KMS-11 (cell line): ENCODE measurements around the gene IPO8.

ENCODE experiments used
- H2AFZ ChIP-seq: fragments of 200-600 bp; sonication (generic); 2 replicates; pipeline ENCODE4 v1.6.1; 2016; ENCODE audit warnings: antibody characterized with exemption, mixed run types, low read depth
- H3K27ac ChIP-seq: fragments of 200-600 bp; sonication (generic); 2 replicates; pipeline ENCODE4 v1.6.1; 2016; ENCODE audit warnings: mild to moderate bottlenecking, mixed run types
- H3K27me3 ChIP-seq: fragments of 200-600 bp; sonication (generic); 2 replicates; pipeline ENCODE4 v1.6.1; 2017; ENCODE audit warnings: mild to moderate bottlenecking, low read depth, mixed run types, moderate library complexity; ENCODE audit not compliant: insufficient read depth
- H3K36me3 ChIP-seq: fragments of 200-600 bp; sonication (generic); 2 replicates; pipeline ENCODE4 v1.6.1; 2017; ENCODE audit warnings: mild to moderate bottlenecking, mixed run types; ENCODE audit not compliant: insufficient read depth
- H3K4me1 ChIP-seq: fragments of 200-600 bp; sonication (generic); 2 replicates; pipeline ENCODE4 v1.6.1; 2016; ENCODE audit warnings: mild to moderate bottlenecking, low read depth, mixed run types; ENCODE audit not compliant: poor library complexity, severe bottlenecking
- H3K4me2 ChIP-seq: fragments of 200-600 bp; sonication (generic); 2 replicates; pipeline ENCODE4 v1.7.0; 2016; ENCODE audit warnings: mild to moderate bottlenecking, mixed run types
- H3K4me3 ChIP-seq: fragments of 200-600 bp; sonication (generic); IDR thresholded peaks from 2 replicates; pipeline ENCODE4 v1.6.1; 2017; ENCODE audit warnings: low read depth, low read length, mixed read lengths; ENCODE audit not compliant: insufficient read depth
- H3K79me2 ChIP-seq: fragments of 200-600 bp; sonication (generic); 2 replicates; pipeline ENCODE4 v1.6.1; 2016; ENCODE audit warnings: low read depth, mixed run types; ENCODE audit not compliant: insufficient read depth
- H3K9ac ChIP-seq: fragments of 200-600 bp; sonication (generic); 2 replicates; pipeline ENCODE4 v1.6.1; 2016; ENCODE audit warnings: mild to moderate bottlenecking, mixed run types
- H4K20me1 ChIP-seq: fragments of 200-600 bp; sonication (generic); 2 replicates; pipeline ENCODE4 v1.6.1; 2016; ENCODE audit warnings: mild to moderate bottlenecking, mixed run types; ENCODE audit not compliant: insufficient read depth
- CTCF ChIP-seq: fragments of 200-600 bp; sonication (generic); conservative IDR thresholded peaks from 2 replicates; pipeline ENCODE4 v1.6.1; 2017; ENCODE audit warnings: low read depth, mild to moderate bottlenecking, antibody characterized with exemption, low read length, moderate library complexity, mixed read lengths

Gene IPO8

GRCh38 chr12:30695199-30696102 is at the start of gene IPO8:
Gene IPO8, minus strand, starts transcription at chr12:30695869. Its CDS starts 222 bp downstream, at chr12:30695647.
- H3K36me3 ChIP-seq = no peaks in the 10 kb centered on the region
- peak; percentile 47 for TF ChIP-seq CTCF
- no peaks in the 10 kb centered on the region for H3K27me3 ChIP-seq
- peaks cover 34% of the 10 kb centered on the region for H3K4me1 ChIP-seq
- H3K4me2 ChIP-seq = peak within 1 kb of the TSS; percentile 87
- peaks cover 46% of the 10 kb centered on the region for H3K79me2 ChIP-seq
- peak within 1 kb of the TSS; percentile 92 for H2AFZ ChIP-seq
- peak within 1 kb of the TSS; percentile 78 for H3K9ac ChIP-seq
- no peaks in the 10 kb centered on the region for H4K20me1 ChIP-seq
- H3K27ac ChIP-seq = peak within 1 kb of the TSS; percentile 30
- H3K4me3 ChIP-seq = peak within 1 kb of the TSS; percentile 44

- no peak overlapping the region for H3K4me2 ChIP-seq
- H3K27ac ChIP-seq = no peak overlapping the region
- H3K4me3 ChIP-seq = no peak overlapping the region
- no peaks in the 10 kb centered on the region for H3K36me3 ChIP-seq
- H3K4me1 ChIP-seq = no peaks in the 10 kb centered on the region
- TF ChIP-seq CTCF = no peak
- H2AFZ ChIP-seq = no peak overlapping the region
- no peaks in the 10 kb centered on the region for H3K79me2 ChIP-seq
- no peaks in the 10 kb centered on the region for H3K27me3 ChIP-seq
- no peaks in the 10 kb centered on the region for H4K20me1 ChIP-seq
- H3K9ac ChIP-seq = no peak overlapping the region
Measured at GRCh38 chr12:30744321-30744720, 48.7 kb upstream of the IPO8 start.

- H3K27me3 ChIP-seq = no peaks in the 10 kb centered on the region
- no peaks in the 10 kb centered on the region for H3K79me2 ChIP-seq
- no peak overlapping the region for H2AFZ ChIP-seq
- no peak overlapping the region for H3K4me2 ChIP-seq
- no peaks in the 10 kb centered on the region for H3K4me1 ChIP-seq
- no peak overlapping the region for H3K27ac ChIP-seq
- H3K36me3 ChIP-seq = no peaks in the 10 kb centered on the region
- no peak overlapping the region for H3K4me3 ChIP-seq
- no peaks in the 10 kb centered on the region for H4K20me1 ChIP-seq
- no peak for TF ChIP-seq CTCF
- no peak overlapping the region for H3K9ac ChIP-seq
Measured at GRCh38 chr12:30740274-30740673, 44.6 kb upstream of the IPO8 start.

- TF ChIP-seq CTCF = no peak
- Histone ChIP-seq H3K27me3 (no peaks in the 10 kb centered on the region), H3K79me2 (no peaks in the 10 kb centered on the region), H4K20me1 (no peaks in the 10 kb centered on the region), H3K9ac (no peak overlapping the region), H3K4me3 (no peak overlapping the region), H3K27ac (no peak overlapping the region), H3K36me3 (no peaks in the 10 kb centered on the region), H3K4me2 (no peak overlapping the region), H3K4me1 (no peaks in the 10 kb centered on the region), H2AFZ (no peak overlapping the region)
Measured at GRCh38 chr12:30739020-30739419, 43.4 kb upstream of the IPO8 start.
